H1 (cell line): ENCODE measurements around the gene KCNK13.

Experiments used
- EGR1 ChIP-seq: IDR thresholded peaks from 2 replicates; pipeline ENCODE4 v1.6.1; 2011; ENCODE audit warnings: low read depth, low read length, borderline replicate concordance
- EP300 ChIP-seq, 2 experiments: IDR thresholded peaks; 1 replicate in 1 of 2; 2 replicates in 1 of 2; pipeline ENCODE4 v1.6.1; 2011 to 2012; ENCODE audit warnings: low read depth in 2 of 2, low read length in 2 of 2, mild to moderate bottlenecking in 2 of 2, borderline replicate concordance in 1 of 2, inconsistent platforms in 1 of 2, moderate library complexity in 1 of 2
- EZH2 ChIP-seq: fragments of 200-600 bp; sonication (generic); IDR thresholded peaks from 2 replicates; pipeline ENCODE4 v1.7.1; 2012; ENCODE audit warnings: low read depth, mild to moderate bottlenecking, moderate library complexity, low read length, inconsistent platforms; ENCODE audit not compliant: severe bottlenecking
- KDM1A ChIP-seq: fragments of 200-600, 300-600 bp; sonication (generic); IDR thresholded peaks from 2 replicates; pipeline ENCODE4 v1.7.1; 2016; ENCODE audit warnings: mild to moderate bottlenecking, low read length, borderline replicate concordance
- POLR2A ChIP-seq, 2 experiments: IDR thresholded peaks; 1 replicate in 1 of 2; 2 replicates in 1 of 2; pipeline ENCODE4 v1.6.1; 2011; ENCODE audit warnings: low read depth in 2 of 2, low read length in 2 of 2, mild to moderate bottlenecking in 2 of 2; ENCODE audit errors: control extremely low read depth in 1 of 2
- RNF2 ChIP-seq: fragments of 200-900, 300-1000 bp; sonication (generic); IDR thresholded peaks from 2 replicates; pipeline ENCODE4 v1.7.1; 2016; ENCODE audit warnings: borderline replicate concordance, low read depth, mild to moderate bottlenecking, antibody characterized with exemption, low read length; ENCODE audit not compliant: poor library complexity, severe bottlenecking; ENCODE audit errors: missing control alignments
- TF ChIP-seq, protein P1 (sequence below), 3 experiments: IDR thresholded peaks; 1 replicate in 2 of 3; 2 replicates in 1 of 3; pipeline versions ENCODE4 v1.5.1 to v1.6.1; 2011; ENCODE audit warnings: low read length in 3 of 3, mild to moderate bottlenecking in 3 of 3, inconsistent platforms in 2 of 3, low read depth in 1 of 3, moderate library complexity in 1 of 3; ENCODE audit not compliant: insufficient read depth in 1 of 3; ENCODE audit errors: control extremely low read depth in 1 of 3

DNA sequence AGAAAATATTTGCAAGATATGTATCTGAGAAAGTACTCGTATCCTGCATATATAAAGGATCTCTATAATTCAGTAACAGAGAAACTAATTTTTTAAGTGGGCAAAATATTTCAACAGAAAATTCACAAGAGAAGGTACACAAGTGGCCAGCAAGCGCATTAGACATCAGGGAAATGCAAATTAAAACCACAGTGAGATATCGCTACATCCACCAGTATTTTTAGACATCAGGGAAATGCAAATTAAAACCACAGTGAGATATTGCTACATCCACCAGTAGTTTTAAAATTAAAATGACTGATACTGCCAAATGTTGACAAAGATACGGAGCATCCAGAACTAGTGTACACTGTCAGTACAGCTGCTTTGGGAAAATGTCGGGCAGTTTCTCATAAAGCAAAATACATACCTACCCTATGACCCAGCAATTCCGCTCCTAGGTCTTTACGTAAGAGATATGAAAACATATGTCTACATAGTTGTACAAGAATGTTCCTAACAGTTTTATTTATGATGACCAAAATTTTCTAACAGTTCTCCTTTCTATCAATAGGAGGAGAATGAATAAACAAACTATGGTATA is 2.8 kb upstream of the KCNK13 start:
- TF ChIP-seq KDM1A (no peak), POLR2A (IDR thresholded peaks at IDR 0.05; ENCODE audit: control extremely low read depth in 1 of 2, low read depth in 2 of 2, low read length in 2 of 2) (no peak), EZH2 (no peak), EGR1 (no peak), EP300 (IDR thresholded peaks at IDR 0.05; ENCODE audit: borderline replicate concordance in 1 of 2, low read depth in 2 of 2, low read length in 2 of 2) (no peak), RNF2 (no peak)
- TF ChIP-seq, protein P1, sequence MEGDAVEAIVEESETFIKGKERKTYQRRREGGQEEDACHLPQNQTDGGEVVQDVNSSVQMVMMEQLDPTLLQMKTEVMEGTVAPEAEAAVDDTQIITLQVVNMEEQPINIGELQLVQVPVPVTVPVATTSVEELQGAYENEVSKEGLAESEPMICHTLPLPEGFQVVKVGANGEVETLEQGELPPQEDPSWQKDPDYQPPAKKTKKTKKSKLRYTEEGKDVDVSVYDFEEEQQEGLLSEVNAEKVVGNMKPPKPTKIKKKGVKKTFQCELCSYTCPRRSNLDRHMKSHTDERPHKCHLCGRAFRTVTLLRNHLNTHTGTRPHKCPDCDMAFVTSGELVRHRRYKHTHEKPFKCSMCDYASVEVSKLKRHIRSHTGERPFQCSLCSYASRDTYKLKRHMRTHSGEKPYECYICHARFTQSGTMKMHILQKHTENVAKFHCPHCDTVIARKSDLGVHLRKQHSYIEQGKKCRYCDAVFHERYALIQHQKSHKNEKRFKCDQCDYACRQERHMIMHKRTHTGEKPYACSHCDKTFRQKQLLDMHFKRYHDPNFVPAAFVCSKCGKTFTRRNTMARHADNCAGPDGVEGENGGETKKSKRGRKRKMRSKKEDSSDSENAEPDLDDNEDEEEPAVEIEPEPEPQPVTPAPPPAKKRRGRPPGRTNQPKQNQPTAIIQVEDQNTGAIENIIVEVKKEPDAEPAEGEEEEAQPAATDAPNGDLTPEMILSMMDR (IDR thresholded peaks at IDR 0.05; ENCODE audit: control extremely low read depth in 1 of 3, insufficient read depth in 1 of 3, low read depth in 1 of 3, low read length in 3 of 3): no peak
